Endodermal cell (in vitro differentiated cells): ENCODE measurements around the gene DAP. TPM values are rescaled to one million over a fixed set of nuclear protein-coding genes. Genes with fewer than 3 reads are reported as not detected.

Source experiments
- DNase-seq: peaks from one replicate; pipeline ENCODE4 v3.0.0-alpha.2; 2017
- H3K27ac ChIP-seq: 2 replicates; pipeline ENCODE4 v1.5.1; 2013; ENCODE audit warnings: mild to moderate bottlenecking, low read depth, low read length, moderate library complexity
- H3K27me3 ChIP-seq: 2 replicates; pipeline ENCODE4 v1.6.1; 2013; ENCODE audit warnings: mild to moderate bottlenecking, low read length, moderate library complexity; ENCODE audit not compliant: insufficient read depth, control insufficient read depth, poor library complexity, severe bottlenecking
- H3K36me3 ChIP-seq: 2 replicates; pipeline ENCODE4 v1.7.0; 2013; ENCODE audit warnings: mild to moderate bottlenecking, low read length, moderate library complexity; ENCODE audit not compliant: control insufficient read depth, insufficient read depth
- H3K4me1 ChIP-seq: one replicate; pipeline ENCODE4 v1.7.0; 2013; ENCODE audit warnings: low read length; ENCODE audit not compliant: control insufficient read depth, insufficient read depth
- H3K4me3 ChIP-seq: 2 replicates; pipeline ENCODE4 v1.5.1; 2013; ENCODE audit warnings: mild to moderate bottlenecking, low read length, moderate library complexity
- H3K9ac ChIP-seq: 2 replicates; pipeline ENCODE4 v1.6.1; 2013; ENCODE audit warnings: mild to moderate bottlenecking, low read length, moderate library complexity; ENCODE audit not compliant: poor library complexity, severe bottlenecking; ENCODE audit errors: extremely low read depth
- H3K9me3 ChIP-seq: 2 replicates; pipeline ENCODE4 v1.6.1; 2013; ENCODE audit warnings: mild to moderate bottlenecking, low read length, moderate library complexity; ENCODE audit not compliant: control insufficient read depth
- H3K27ac Mint-ChIP-seq: 2 replicates; pipeline ENCODE4 v1.8.0; 2020; ENCODE audit warnings: mixed read lengths
- H3K27me3 Mint-ChIP-seq: 2 replicates; pipeline ENCODE4 v1.8.0; 2021; ENCODE audit warnings: mild to moderate bottlenecking, mixed read lengths; ENCODE audit not compliant: insufficient read depth
- H3K36me3 Mint-ChIP-seq: 2 replicates; pipeline ENCODE4 v1.8.0; 2020; ENCODE audit warnings: low read depth, mixed read lengths
- H3K4me1 Mint-ChIP-seq: 2 replicates; pipeline ENCODE4 v1.8.0; 2020; ENCODE audit warnings: mixed read lengths
- H3K4me3 Mint-ChIP-seq: 2 replicates; pipeline ENCODE4 v1.8.0; 2020; ENCODE audit warnings: mild to moderate bottlenecking, moderate library complexity, mixed read lengths
- H3K9me3 Mint-ChIP-seq: 2 replicates; pipeline ENCODE4 v1.8.0; 2020; ENCODE audit warnings: mild to moderate bottlenecking, mixed read lengths
- WGBS, 2 experiments: methylation state at CpG; one replicate each; pipeline versions ENCODE4 v1.1.5 to v1.1.7; 2013; ENCODE audit warnings: missing lambda C conversion rate in 2 of 2, mixed read lengths in 1 of 2; ENCODE audit not compliant: insufficient coverage in 1 of 2, insufficient read length in 1 of 2; 5-methylcytosine and 5-hydroxymethylcytosine counted together
- total RNA-seq, 2 donors: library from RNA; stranded (reverse); fragmentation: NEBNext Ultra II Directional in 1 of 2; extraction: Animal tissue kit (Norgen Biotek cat#: 25700) in 1 of 2; gene quantifications; 2 replicates in 1 of 2; 3 replicates in 1 of 2; pipeline ENCODE4 v1.2.1, GENCODE V29; 2021
- TF ChIP-seq, protein P1 (sequence below): fragments of 200-600 bp; sonication (generic); conservative IDR thresholded peaks from 2 replicates; pipeline ENCODE4 v1.5.0; 2021; ENCODE audit warnings: antibody characterized with exemption, mild to moderate bottlenecking

Gene DAP
- total RNA-seq, 2 donors from 2014 or later: 77.7 to 106 TPM

DNA sequence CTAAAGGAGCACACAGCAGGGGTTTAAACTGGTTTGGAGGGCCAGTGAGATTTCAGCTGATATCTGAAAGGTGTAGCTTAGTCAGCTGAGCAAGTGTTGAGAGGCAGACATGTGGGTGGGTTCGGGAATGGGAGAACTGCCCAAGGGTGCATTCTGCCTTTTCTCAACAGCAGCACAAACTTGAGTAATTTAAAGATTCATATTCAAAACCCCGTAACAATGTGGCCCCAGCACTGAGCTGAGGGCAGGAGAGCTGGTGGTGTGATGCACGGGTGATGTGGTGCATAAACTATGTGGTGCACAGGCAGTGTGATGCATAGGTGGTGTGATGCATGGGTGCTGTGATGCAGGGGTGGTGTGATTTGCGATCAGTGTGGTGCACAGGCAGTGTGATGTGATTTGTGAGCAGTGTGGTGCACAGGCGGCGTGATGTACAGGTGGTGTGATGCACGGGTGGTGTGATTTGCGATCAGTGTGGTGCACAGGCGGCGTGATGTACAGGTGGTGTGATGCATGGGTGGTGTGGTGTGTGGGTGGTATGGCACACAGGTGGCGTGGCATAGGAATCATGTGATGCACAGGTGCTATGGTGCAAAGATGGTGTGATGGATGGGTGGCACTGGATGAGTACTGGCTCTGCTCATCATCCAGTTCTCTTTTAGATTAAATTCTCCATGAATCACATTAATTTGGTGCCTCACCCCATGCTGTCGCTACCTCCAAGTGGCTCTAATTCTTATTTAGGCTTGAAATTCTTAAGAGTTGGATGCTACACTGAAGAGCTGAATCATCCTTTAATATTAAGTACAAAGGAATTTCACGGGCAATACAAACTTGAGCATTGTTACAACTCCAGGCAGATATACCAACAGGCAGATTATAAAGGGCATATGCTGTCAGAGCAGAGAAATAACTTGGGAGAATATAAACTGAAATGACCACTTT, 53.6 kb downstream of the DAP start:
- H3K27ac Mint-ChIP-seq: no peak overlapping the region
- Histone ChIP-seq H3K4me3 (no peak overlapping the region), H3K27me3 (no peaks in the 10 kb centered on the region), H3K9me3 (no peaks in the 10 kb centered on the region), H3K9ac (no peak overlapping the region), H3K27ac (no peak overlapping the region), H3K36me3 (peaks cover 19% of the 10 kb centered on the region), H3K4me1 (peaks cover 4% of the 10 kb centered on the region)
- no peak for DNase-seq
- H3K4me3 Mint-ChIP-seq: no peak overlapping the region
- no peaks in the 10 kb centered on the region for H3K9me3 Mint-ChIP-seq
- peaks cover 15% of the 10 kb centered on the region for H3K36me3 Mint-ChIP-seq
- no peaks in the 10 kb centered on the region for H3K27me3 Mint-ChIP-seq
- TF ChIP-seq, protein P1, sequence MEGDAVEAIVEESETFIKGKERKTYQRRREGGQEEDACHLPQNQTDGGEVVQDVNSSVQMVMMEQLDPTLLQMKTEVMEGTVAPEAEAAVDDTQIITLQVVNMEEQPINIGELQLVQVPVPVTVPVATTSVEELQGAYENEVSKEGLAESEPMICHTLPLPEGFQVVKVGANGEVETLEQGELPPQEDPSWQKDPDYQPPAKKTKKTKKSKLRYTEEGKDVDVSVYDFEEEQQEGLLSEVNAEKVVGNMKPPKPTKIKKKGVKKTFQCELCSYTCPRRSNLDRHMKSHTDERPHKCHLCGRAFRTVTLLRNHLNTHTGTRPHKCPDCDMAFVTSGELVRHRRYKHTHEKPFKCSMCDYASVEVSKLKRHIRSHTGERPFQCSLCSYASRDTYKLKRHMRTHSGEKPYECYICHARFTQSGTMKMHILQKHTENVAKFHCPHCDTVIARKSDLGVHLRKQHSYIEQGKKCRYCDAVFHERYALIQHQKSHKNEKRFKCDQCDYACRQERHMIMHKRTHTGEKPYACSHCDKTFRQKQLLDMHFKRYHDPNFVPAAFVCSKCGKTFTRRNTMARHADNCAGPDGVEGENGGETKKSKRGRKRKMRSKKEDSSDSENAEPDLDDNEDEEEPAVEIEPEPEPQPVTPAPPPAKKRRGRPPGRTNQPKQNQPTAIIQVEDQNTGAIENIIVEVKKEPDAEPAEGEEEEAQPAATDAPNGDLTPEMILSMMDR: no peak
- H3K4me1 Mint-ChIP-seq: peaks cover 36% of the 10 kb centered on the region
- WGBS, 2 experiments: 92 to 100% methylated on average over 2 to 13 of the region's 13 CpGs

DNA sequence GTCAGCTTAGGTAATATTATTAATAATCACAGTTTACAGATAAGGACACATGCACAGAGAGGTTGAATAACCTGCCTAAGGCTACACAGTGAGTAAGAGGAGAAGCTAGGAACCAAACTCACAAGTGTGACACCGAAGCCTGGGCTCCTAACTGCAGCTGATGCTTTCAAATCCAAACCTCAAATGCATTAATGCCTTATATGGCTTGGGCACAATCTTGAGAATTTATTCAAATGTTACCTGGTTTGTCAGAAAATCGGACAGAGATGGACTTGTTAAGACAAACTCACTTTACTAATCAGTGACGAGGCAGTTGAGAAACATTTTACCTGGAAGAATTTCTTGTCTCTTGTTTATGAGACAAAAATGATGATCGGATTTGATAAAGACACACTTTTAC, 54.7 kb downstream of the DAP start:
- Mint-ChIP-seq H3K9me3 (no peaks in the 10 kb centered on the region), H3K27me3 (no peaks in the 10 kb centered on the region), H3K36me3 (peaks cover 4% of the 10 kb centered on the region), H3K27ac (no peak overlapping the region), H3K4me1 (peaks cover 46% of the 10 kb centered on the region), H3K4me3 (no peak overlapping the region)
- Histone ChIP-seq H3K9ac (no peak overlapping the region), H3K4me3 (no peak overlapping the region), H3K36me3 (peaks cover 11% of the 10 kb centered on the region), H3K9me3 (no peaks in the 10 kb centered on the region), H3K27ac (no peak overlapping the region), H3K27me3 (no peaks in the 10 kb centered on the region), H3K4me1 (peaks cover 9% of the 10 kb centered on the region)
- TF ChIP-seq, protein P1: no peak
- DNase-seq: no peak
- WGBS, 2 experiments: 96 to 100% methylated on average over 3 to 4 of the region's 4 CpGs

DNA sequence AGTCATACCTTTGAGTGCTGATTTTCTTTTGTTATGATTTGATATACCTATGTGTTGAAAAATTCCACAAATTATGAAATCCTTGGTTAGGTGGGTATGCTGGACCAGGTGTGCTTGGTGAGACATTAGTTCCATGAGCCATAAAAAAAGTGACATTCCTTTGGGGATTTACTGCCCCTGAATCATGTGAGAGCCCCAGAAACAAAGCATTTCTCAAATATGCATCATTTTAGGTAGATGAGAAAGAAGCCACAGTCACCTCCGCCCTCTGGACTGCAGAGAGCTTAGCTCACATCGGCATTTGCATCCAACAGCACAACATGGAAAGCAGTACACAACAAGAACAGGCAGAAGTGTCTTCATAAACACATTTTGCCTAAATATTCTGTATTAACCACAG, 55.3 kb downstream of the DAP start:
- no peak for DNase-seq
- Histone ChIP-seq H3K36me3 (peaks cover 7% of the 10 kb centered on the region), H3K4me3 (no peak overlapping the region), H3K4me1 (peaks cover 9% of the 10 kb centered on the region), H3K27me3 (no peaks in the 10 kb centered on the region), H3K27ac (no peak overlapping the region), H3K9ac (no peak overlapping the region), H3K9me3 (no peaks in the 10 kb centered on the region)
- no peak overlapping the region for H3K4me3 Mint-ChIP-seq
- peaks cover 44% of the 10 kb centered on the region for H3K4me1 Mint-ChIP-seq
- H3K27ac Mint-ChIP-seq: no peak overlapping the region
- H3K9me3 Mint-ChIP-seq: no peaks in the 10 kb centered on the region
- TF ChIP-seq, protein P1: no peak
- no peaks in the 10 kb centered on the region for H3K27me3 Mint-ChIP-seq
- WGBS, 2 experiments: 92% methylated on average over 2 of the region's 2 CpGs; no CpG with 5 or more reads in 1 of the 2 experiments
- peaks cover under 1% of the 10 kb centered on the region for H3K36me3 Mint-ChIP-seq
